Measurements from ENCODE around the gene CACNG7. TPM values are rescaled to one million over a fixed set of nuclear protein-coding genes. Genes with fewer than 3 reads are reported as not detected.

CACNG7 gene
- total RNA-seq, 1 experiment from 2014 or later, result not detected

DNA sequence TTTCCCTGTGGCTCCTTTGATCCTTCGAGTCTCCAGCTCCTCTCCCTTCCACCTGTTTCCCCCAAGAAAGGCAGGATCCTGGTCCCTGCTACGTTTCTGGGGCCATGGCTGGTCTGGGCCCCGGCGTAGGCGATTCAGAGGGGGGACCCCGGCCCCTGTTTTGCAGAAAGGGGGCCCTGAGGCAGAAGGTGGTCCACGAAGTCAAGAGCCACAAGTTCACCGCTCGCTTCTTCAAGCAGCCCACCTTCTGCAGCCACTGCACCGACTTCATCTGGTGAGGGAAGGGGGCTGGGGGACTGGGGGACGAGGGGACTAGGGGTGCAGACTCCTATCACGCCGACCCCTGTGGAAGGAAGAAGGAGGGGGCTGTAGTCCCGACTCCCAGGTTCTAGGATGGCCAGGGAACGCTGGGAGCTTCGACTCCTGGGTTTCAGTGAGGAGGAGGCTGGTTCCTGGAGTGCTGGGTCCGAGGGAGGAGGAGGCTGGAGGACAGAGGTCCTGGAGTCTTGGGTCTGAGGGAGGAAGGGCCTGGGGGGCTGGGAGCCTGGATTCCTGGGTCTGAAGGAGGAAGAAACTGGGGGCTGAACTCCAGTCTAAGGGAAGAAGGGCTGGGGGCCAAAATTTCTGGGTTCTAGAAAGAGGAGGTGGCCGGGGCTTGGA is 26.6 kb upstream of the CACNG7 start:
- Histone ChIP-seq H3K27me3 (ENCODE audit: low read length) (no peaks in the 10 kb centered on the region), H3K27ac (ENCODE audit: low read length) (no peak overlapping the region), H3K9me3 (ENCODE audit: low read length) (no peaks in the 10 kb centered on the region), H4K20me1 (ENCODE audit: insufficient read depth, low read depth, low read length) (no peaks in the 10 kb centered on the region), H3K9ac (ENCODE audit: low read length) (no peak overlapping the region), H3K4me1 (ENCODE audit: low read length) (peaks cover 11% of the 10 kb centered on the region), H3K4me2 (ENCODE audit: low read depth, low read length, poor library complexity, severe bottlenecking) (peak overlapping the region; percentile 38), H3K9me2 (replicated peaks; ENCODE audit: insufficient read depth, low read length) (no peaks in the 10 kb centered on the region), H3K4me3 (ENCODE audit: low read length) (no peak overlapping the region), H3K36me3 (ENCODE audit: insufficient read depth, low read length) (no peaks in the 10 kb centered on the region), H3K79me2 (ENCODE audit: low read length) (no peaks in the 10 kb centered on the region), H2AFZ (ENCODE audit: low read length) (no peak overlapping the region)
- no peak for DNase-seq

GRCh38 chr19:53883231-53883661 is 25.8 kb upstream of the CACNG7 start:
- no peak overlapping the region for H3K9ac ChIP-seq (ENCODE audit: low read length)
- no peaks in the 10 kb centered on the region for H4K20me1 ChIP-seq (ENCODE audit: insufficient read depth, low read depth, low read length)
- DNase-seq, result no peak
- H3K36me3 ChIP-seq (ENCODE audit: insufficient read depth, low read length), result no peaks in the 10 kb centered on the region
- H3K27me3 ChIP-seq (ENCODE audit: low read length), result no peaks in the 10 kb centered on the region
- no peak overlapping the region for H3K27ac ChIP-seq (ENCODE audit: low read length)
- H3K9me2 ChIP-seq (replicated peaks; ENCODE audit: insufficient read depth, low read length), result no peaks in the 10 kb centered on the region
- no peak overlapping the region for H3K4me3 ChIP-seq (ENCODE audit: low read length)
- no peak overlapping the region for H3K4me2 ChIP-seq (ENCODE audit: low read depth, low read length, poor library complexity, severe bottlenecking)
- H3K4me1 ChIP-seq (ENCODE audit: low read length), result peaks cover 11% of the 10 kb centered on the region
- no peak overlapping the region for H2AFZ ChIP-seq (ENCODE audit: low read length)
- no peaks in the 10 kb centered on the region for H3K9me3 ChIP-seq (ENCODE audit: low read length)
- H3K79me2 ChIP-seq (ENCODE audit: low read length), result no peaks in the 10 kb centered on the region

- DNase-seq, result no peak
- Histone ChIP-seq H3K4me3 (ENCODE audit: low read length) (no peak overlapping the region), H3K9ac (ENCODE audit: low read length) (no peak overlapping the region), H3K79me2 (ENCODE audit: low read length) (no peaks in the 10 kb centered on the region), H3K4me1 (ENCODE audit: low read length) (peaks cover 11% of the 10 kb centered on the region), H4K20me1 (ENCODE audit: insufficient read depth, low read depth, low read length) (no peaks in the 10 kb centered on the region), H3K27me3 (ENCODE audit: low read length) (no peaks in the 10 kb centered on the region), H2AFZ (ENCODE audit: low read length) (no peak overlapping the region), H3K9me2 (replicated peaks; ENCODE audit: insufficient read depth, low read length) (no peaks in the 10 kb centered on the region), H3K27ac (ENCODE audit: low read length) (no peak overlapping the region), H3K36me3 (ENCODE audit: insufficient read depth, low read length) (no peaks in the 10 kb centered on the region), H3K4me2 (ENCODE audit: low read depth, low read length, poor library complexity, severe bottlenecking) (no peak overlapping the region), H3K9me3 (ENCODE audit: low read length) (no peaks in the 10 kb centered on the region)
Observed at GRCh38 chr19:53883741-53884140, 25.3 kb upstream of the CACNG7 start.

- no peaks in the 10 kb centered on the region for H3K36me3 ChIP-seq (ENCODE audit: insufficient read depth, low read length)
- no peaks in the 10 kb centered on the region for H3K9me3 ChIP-seq (ENCODE audit: low read length)
- H3K4me1 ChIP-seq (ENCODE audit: low read length), result peaks cover 11% of the 10 kb centered on the region
- no peak overlapping the region for H3K4me3 ChIP-seq (ENCODE audit: low read length)
- H4K20me1 ChIP-seq (ENCODE audit: insufficient read depth, low read depth, low read length), result no peaks in the 10 kb centered on the region
- H3K27ac ChIP-seq (ENCODE audit: low read length), result no peak overlapping the region
- no peaks in the 10 kb centered on the region for H3K79me2 ChIP-seq (ENCODE audit: low read length)
- H3K9ac ChIP-seq (ENCODE audit: low read length), result no peak overlapping the region
- H2AFZ ChIP-seq (ENCODE audit: low read length), result no peak overlapping the region
- H3K9me2 ChIP-seq (replicated peaks; ENCODE audit: insufficient read depth, low read length), result no peaks in the 10 kb centered on the region
- no peaks in the 10 kb centered on the region for H3K27me3 ChIP-seq (ENCODE audit: low read length)
- no peak for DNase-seq
- H3K4me2 ChIP-seq (ENCODE audit: low read depth, low read length, poor library complexity, severe bottlenecking), result no peak overlapping the region
Observed at GRCh38 chr19:53884256-53884655, 24.8 kb upstream of the CACNG7 start.

DNA sequence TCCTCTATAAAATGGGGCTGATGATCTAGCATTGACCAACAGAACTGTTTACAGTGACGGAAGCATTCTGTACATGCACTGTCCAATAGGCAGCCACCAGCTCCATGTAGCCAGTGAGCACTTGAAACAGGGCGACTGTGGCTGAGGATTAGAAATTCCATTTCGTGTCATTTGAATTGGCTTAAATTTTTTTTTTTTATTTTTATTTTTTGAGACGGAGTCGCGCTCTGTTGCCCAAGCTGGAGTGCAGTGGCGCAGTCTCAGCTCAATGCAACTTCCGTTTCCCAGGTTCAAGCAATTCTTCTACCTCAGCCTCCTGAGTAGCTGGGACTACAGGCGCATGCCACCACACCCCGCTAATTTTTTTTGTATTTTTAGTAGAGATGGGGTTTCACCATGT is 24.0 kb upstream of the CACNG7 start:
- no peak overlapping the region for H2AFZ ChIP-seq (ENCODE audit: low read length)
- no peak overlapping the region for H3K4me2 ChIP-seq (ENCODE audit: low read depth, low read length, poor library complexity, severe bottlenecking)
- no peak overlapping the region for H3K4me3 ChIP-seq (ENCODE audit: low read length)
- DNase-seq, result no peak
- no peak overlapping the region for H3K27ac ChIP-seq (ENCODE audit: low read length)
- no peaks in the 10 kb centered on the region for H3K27me3 ChIP-seq (ENCODE audit: low read length)
- H3K4me1 ChIP-seq (ENCODE audit: low read length), result peaks cover 11% of the 10 kb centered on the region
- H3K36me3 ChIP-seq (ENCODE audit: insufficient read depth, low read length), result no peaks in the 10 kb centered on the region
- no peaks in the 10 kb centered on the region for H3K79me2 ChIP-seq (ENCODE audit: low read length)
- no peaks in the 10 kb centered on the region for H3K9me3 ChIP-seq (ENCODE audit: low read length)
- no peaks in the 10 kb centered on the region for H3K9me2 ChIP-seq (replicated peaks; ENCODE audit: insufficient read depth, low read length)
- no peak overlapping the region for H3K9ac ChIP-seq (ENCODE audit: low read length)
- no peaks in the 10 kb centered on the region for H4K20me1 ChIP-seq (ENCODE audit: insufficient read depth, low read depth, low read length)

- no peak for DNase-seq
- no peaks in the 10 kb centered on the region for H3K9me3 ChIP-seq (ENCODE audit: low read length)
Observed at GRCh38 chr19:53892301-53892980, 16.6 kb upstream of the CACNG7 start.

DNA sequence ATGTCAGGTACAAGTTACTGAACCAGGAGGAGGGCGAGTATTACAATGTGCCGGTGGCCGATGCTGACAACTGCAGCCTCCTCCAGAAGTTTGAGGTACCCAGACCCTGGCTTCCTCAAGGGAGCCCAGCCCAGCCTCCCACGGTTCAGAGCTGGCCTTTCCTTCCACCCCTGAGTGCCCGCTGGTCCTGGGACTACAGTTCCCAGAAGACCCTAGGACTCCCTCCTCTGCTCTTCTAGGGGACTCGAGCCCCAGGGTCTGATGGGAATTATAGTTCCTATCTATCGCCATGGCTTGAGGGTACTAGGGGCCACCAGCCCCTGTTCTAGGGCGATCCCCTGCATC is 16.1 kb upstream of the CACNG7 start:
- H3K27me3 ChIP-seq (ENCODE audit: low read length), result no peaks in the 10 kb centered on the region
- peak; percentile 61 for DNase-seq
- H3K4me3 ChIP-seq (ENCODE audit: low read length), result no peak overlapping the region
- H3K79me2 ChIP-seq (ENCODE audit: low read length), result no peaks in the 10 kb centered on the region
- no peaks in the 10 kb centered on the region for H3K4me1 ChIP-seq (ENCODE audit: low read length)
- H3K9ac ChIP-seq (ENCODE audit: low read length), result no peak overlapping the region
- H3K9me3 ChIP-seq (ENCODE audit: low read length), result no peaks in the 10 kb centered on the region
- H3K9me2 ChIP-seq (replicated peaks; ENCODE audit: insufficient read depth, low read length), result no peaks in the 10 kb centered on the region
- H2AFZ ChIP-seq (ENCODE audit: low read length), result no peak overlapping the region
- H3K36me3 ChIP-seq (ENCODE audit: insufficient read depth, low read length), result no peaks in the 10 kb centered on the region
- H3K4me2 ChIP-seq (ENCODE audit: low read depth, low read length, poor library complexity, severe bottlenecking), result no peak overlapping the region
- H4K20me1 ChIP-seq (ENCODE audit: insufficient read depth, low read depth, low read length), result no peaks in the 10 kb centered on the region
- no peak overlapping the region for H3K27ac ChIP-seq (ENCODE audit: low read length)

More at GRCh38 chr19:53892301-53892980, 16.6 kb upstream of the CACNG7 start:
- Histone ChIP-seq H3K36me3 (ENCODE audit: insufficient read depth, low read length) (no peaks in the 10 kb centered on the region), H3K4me2 (ENCODE audit: low read depth, low read length, poor library complexity, severe bottlenecking) (no peak overlapping the region), H3K4me1 (ENCODE audit: low read length) (no peaks in the 10 kb centered on the region), H3K9ac (ENCODE audit: low read length) (no peak overlapping the region), H3K27ac (ENCODE audit: low read length) (no peak overlapping the region), H3K9me2 (replicated peaks; ENCODE audit: insufficient read depth, low read length) (no peaks in the 10 kb centered on the region), H3K79me2 (ENCODE audit: low read length) (no peaks in the 10 kb centered on the region), H3K27me3 (ENCODE audit: low read length) (no peaks in the 10 kb centered on the region), H3K4me3 (ENCODE audit: low read length) (no peak overlapping the region), H2AFZ (ENCODE audit: low read length) (no peak overlapping the region), H4K20me1 (ENCODE audit: insufficient read depth, low read depth, low read length) (no peaks in the 10 kb centered on the region)

- no peaks in the 10 kb centered on the region for H3K9me2 ChIP-seq (replicated peaks; ENCODE audit: insufficient read depth, low read length)
- H3K4me3 ChIP-seq (ENCODE audit: low read length), result no peak overlapping the region
- no peak overlapping the region for H3K27ac ChIP-seq (ENCODE audit: low read length)
- H3K9ac ChIP-seq (ENCODE audit: low read length), result no peak overlapping the region
- H3K36me3 ChIP-seq (ENCODE audit: insufficient read depth, low read length), result no peaks in the 10 kb centered on the region
- no peaks in the 10 kb centered on the region for H3K4me1 ChIP-seq (ENCODE audit: low read length)
- H3K79me2 ChIP-seq (ENCODE audit: low read length), result no peaks in the 10 kb centered on the region
- no peaks in the 10 kb centered on the region for H4K20me1 ChIP-seq (ENCODE audit: insufficient read depth, low read depth, low read length)
- H3K27me3 ChIP-seq (ENCODE audit: low read length), result no peaks in the 10 kb centered on the region
- no peak overlapping the region for H3K4me2 ChIP-seq (ENCODE audit: low read depth, low read length, poor library complexity, severe bottlenecking)
- no peak overlapping the region for H2AFZ ChIP-seq (ENCODE audit: low read length)
- no peaks in the 10 kb centered on the region for H3K9me3 ChIP-seq (ENCODE audit: low read length)
- no peak for DNase-seq
Observed at GRCh38 chr19:53894707-53895106, 14.4 kb upstream of the CACNG7 start.

Measured in Karpas-422 (cell line).